Peyer's patch (tissue), 4 donors: ENCODE data around the gene CARMIL1.

Experiments used
- CTCF ChIP-seq, 6 experiments: fragments of 450-650 bp in 4 of 6; fragments of 200-600 bp in 2 of 6; sonication (generic) in 1 of 6; IDR thresholded peaks; one replicate each; pipeline ENCODE4 v1.5.1; 2017 to 2019; ENCODE audit warnings: antibody characterized with exemption in 6 of 6, mild to moderate bottlenecking in 3 of 6, moderate library complexity in 1 of 6
- POLR2A ChIP-seq, 2 donors: fragments of 450-650 bp; IDR thresholded peaks; one replicate each; pipeline ENCODE4 v1.5.1; 2017; ENCODE audit warnings: antibody characterized with exemption in 2 of 2, mild to moderate bottlenecking in 2 of 2, moderate library complexity in 2 of 2

- TF ChIP-seq POLR2A (IDR thresholded peaks at IDR 0.05): no peak
- no peak for TF ChIP-seq CTCF (IDR thresholded peaks at IDR 0.05)
Measured at GRCh38 chr6:25558155-25558817, 279.1 kb downstream of the CARMIL1 start.
